ENCODE measurements around the gene TMEM131.
"Not testable (repeated sequence)": the region's sequence is repeated elsewhere in the genome, so short reads cannot be mapped to it uniquely, and the experiment has no call there.

The TMEM131 gene

GRCh38 chr2:97995734-97996624 lies at the start of gene TMEM131:
TSS of gene TMEM131 (minus strand) at chr2:97995948. CDS start at chr2:97995662, 286 bp downstream.
- DNase-seq: peak; percentile 100

GRCh38 chr2:98044730-98045129 lies 49.0 kb upstream of the TMEM131 start:
- DNase-seq: not testable (repeated sequence)

DNA sequence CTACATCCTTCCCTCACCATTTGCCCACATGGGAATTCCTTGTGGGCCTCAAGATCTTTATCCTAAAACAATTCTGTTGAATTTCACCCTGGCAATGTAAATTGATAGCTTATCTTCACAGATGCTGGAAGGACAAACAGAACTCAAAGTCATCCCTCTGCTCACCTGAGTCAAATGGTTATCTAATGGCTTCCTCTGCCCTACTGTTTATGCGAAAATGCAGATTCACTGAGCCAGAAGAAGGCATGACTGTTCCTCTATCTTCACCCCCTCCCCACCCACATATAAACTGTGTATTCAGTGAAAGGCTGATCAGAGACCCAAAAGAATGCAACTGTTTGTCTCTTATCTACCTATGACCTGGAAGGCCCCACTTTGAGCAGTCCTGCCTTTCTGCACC lies 47.4 kb upstream of the TMEM131 start:
- DNase-seq: no peak

- DNase-seq: no peak
These were observed 44.7 kb upstream of the TMEM131 start for GRCh38 chr2:98040331-98040939.

DNA sequence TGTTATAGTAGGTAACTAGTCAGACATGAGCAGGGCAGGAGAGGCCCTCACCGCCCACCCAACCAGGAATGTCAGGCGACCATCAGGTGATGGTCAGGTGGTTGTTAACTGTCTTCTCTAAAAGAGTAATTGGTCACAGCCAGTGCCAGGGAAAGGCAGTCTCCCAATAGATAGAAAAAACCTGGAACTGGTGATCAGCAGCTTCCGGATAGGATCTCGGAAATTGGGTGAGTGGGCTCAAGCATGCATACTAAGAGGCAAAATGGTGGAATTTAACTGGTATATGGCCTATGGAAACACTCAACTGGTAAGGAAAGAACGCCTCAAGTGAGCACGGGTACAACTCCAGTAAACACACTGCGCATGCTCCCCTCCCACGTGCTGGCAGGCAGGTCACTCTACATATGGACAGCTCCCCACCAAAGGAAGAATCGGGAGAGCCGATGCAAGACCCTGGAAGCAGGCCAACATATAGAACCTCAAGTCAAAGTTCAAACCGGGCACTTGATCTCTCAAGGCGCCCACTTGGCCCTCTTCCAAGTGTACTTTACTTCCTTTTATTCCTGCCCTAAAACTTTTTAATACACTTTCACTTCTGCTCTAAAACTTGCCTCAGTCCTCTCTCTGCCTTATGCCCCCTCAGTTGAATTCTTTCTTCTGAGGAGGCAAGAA lies 43.5 kb upstream of the TMEM131 start:
- DNase-seq: no peak

DNA sequence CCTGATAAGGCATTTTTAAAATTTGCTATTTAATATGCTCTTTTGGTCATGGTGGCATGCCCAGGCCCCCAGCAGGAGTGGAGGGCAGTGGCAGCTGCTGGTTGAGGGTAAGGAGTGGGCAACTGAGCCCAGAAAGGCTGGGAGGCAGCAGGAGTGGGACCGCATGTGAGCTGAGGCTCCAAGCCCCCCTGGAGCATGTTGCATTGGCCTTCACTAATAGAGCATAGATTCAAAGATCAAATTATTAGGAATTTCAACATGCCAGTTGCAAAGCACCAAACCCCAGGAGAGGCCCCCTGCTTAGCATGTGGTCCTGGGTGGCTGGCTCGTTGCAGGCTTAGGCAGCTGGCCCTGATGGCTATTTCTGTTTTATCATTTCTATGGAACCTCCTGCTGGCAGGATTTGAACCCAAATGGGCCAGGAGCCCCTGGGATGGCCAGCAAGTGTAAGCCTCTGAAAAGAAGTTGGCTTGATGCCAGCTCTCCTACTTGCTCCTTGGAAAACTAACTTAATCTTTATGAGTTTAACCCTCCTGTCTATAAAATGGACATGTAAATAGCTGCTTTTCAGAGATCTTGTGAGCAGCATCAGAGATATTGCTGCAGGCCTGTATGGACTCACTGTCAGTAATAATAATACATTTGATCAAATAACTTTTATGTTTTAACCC lies 42.1 kb upstream of the TMEM131 start:
- peak; percentile 45 for DNase-seq

- peak; percentile 58 for DNase-seq
These were observed 41.5 kb upstream of the TMEM131 start for GRCh38 chr2:98037206-98037605.

DNA sequence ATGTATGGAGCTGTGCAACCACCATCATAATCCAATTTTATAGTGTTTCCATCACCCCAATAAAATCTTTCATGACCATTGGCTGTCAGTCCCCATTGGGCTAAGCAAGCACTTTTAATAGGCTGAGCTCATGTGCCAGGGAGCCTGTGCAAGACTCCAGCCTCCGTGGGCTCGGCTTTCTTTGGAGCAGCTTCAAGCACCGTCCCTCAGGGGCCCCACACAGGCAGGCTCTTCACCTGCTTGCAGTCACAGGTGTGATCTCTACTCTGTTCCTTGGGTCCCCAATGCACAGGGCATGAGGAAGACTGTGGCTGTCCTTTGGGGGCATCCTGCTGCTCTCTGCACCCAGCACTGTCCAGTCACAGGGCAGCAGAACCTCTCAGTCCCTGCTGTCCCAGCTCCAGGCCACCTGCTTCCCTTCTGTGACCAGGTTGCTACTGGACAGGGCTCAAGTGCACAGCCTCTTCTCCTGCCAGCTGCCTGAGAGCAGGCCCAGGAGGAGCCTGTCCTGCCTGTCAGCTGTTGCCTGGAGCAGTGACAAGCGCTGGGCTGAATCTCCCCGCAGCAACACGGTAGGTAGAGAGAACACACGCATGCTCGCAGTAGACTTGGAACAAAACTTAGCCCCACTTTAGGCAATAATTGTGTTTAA lies 40.7 kb upstream of the TMEM131 start:
- peak; percentile 97 for DNase-seq

- no peak for DNase-seq
These were observed 39.0 kb upstream of the TMEM131 start for GRCh38 chr2:98034745-98035144.

GRCh38 chr2:98032086-98032485 lies 36.3 kb upstream of the TMEM131 start:
- no peak for DNase-seq

DNA sequence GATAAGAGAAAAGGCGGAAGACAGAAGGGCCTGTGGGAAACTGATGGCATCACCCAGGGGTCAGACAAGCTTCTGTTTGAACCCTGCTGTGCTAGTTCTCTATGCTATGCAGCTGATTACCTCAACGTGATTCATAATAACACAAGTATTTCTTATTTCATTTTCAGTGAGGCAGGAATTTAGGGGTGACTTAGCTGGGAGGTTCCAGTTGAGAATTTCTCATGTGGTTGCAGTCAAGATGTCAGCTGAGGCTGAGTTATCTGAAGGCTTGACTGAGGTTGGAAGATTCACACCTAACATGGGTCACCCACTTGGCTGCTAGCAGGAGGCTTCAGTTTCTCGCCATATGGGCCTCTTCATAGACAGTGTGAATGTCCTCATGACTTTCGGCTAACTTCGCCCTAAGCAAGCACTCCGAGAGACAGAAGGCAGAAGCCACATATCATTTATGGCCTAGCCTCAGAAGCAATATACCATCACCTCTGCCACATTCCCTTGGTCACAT lies 34.0 kb upstream of the TMEM131 start:
- no peak for DNase-seq

GRCh38 chr2:98028931-98029717 lies 33.4 kb upstream of the TMEM131 start:
- DNase-seq: no peak

GRCh38 chr2:98028101-98028561 lies 32.4 kb upstream of the TMEM131 start:
- no peak for DNase-seq

- no peak for DNase-seq
These were observed 31.8 kb upstream of the TMEM131 start for GRCh38 chr2:98027538-98027937.

DNA sequence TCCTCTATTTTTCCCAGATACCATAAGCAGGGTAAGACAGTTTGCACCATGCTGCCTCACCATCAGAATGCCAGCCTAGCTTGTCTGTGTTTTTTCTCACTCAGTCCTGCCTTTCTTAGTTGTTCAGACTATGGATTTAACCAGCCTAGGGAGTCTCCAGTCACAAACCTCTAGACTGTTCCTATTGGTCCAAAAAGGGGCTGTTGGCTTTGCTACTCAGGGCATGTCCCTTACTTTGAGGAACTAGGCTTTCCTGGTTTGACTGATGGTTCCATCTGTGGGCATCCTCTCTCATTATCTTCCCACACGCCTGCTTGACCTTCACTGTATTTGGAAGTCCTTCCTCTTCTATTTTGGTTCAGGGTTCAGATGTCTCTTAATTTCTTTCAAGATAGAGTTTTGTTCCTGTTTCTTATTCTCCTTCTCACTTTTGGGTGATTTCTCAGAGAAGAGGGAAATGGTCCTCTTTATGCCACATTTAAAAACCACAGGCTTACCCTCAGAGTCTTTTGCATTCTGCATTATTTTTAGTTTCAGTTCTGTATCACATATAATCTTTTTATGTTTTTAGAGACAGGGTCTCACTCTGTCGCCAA lies 31.3 kb upstream of the TMEM131 start:
- DNase-seq: no peak

DNA sequence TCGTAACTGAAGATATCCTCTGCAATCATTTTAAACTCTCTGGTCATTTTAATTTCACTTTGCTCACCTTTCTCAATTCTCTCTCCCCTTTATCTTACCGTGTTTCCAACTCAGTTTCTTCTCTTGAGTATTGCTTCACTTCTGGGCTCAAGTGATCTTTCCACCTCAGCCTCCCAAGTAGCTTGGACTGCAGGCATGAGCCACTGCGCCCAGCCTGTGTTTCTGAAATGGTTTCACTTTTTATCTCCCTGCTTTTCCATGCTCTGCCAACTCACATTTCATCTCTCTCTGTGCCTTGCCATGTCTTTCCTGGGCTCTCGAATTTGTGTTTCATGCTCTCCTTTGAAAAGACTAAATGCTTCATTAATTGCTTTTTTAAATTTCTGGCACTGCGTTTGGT lies 30.5 kb upstream of the TMEM131 start:
- no peak for DNase-seq

GRCh38 chr2:98025481-98026037 lies 29.8 kb upstream of the TMEM131 start:
- DNase-seq: no peak

DNA sequence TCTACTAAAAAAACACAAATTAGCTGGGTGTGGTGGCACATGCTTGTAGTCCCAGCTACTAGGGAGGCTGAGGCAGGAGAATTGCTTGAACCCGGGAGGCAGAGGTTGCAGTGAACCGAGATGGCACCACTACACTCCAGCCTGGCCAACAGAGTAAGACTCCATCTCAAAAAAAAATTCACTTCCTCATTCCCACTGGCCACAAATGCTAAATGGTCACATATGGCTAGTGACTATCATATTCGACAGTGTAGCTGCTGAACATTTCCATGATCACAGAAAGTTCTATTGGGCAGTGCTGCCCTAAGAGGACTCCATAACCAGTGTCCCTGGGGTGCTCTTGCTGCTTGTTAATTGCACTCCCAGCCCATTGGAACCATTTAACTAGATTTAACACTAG lies 26.3 kb upstream of the TMEM131 start:
- not testable (repeated sequence) for DNase-seq

DNA sequence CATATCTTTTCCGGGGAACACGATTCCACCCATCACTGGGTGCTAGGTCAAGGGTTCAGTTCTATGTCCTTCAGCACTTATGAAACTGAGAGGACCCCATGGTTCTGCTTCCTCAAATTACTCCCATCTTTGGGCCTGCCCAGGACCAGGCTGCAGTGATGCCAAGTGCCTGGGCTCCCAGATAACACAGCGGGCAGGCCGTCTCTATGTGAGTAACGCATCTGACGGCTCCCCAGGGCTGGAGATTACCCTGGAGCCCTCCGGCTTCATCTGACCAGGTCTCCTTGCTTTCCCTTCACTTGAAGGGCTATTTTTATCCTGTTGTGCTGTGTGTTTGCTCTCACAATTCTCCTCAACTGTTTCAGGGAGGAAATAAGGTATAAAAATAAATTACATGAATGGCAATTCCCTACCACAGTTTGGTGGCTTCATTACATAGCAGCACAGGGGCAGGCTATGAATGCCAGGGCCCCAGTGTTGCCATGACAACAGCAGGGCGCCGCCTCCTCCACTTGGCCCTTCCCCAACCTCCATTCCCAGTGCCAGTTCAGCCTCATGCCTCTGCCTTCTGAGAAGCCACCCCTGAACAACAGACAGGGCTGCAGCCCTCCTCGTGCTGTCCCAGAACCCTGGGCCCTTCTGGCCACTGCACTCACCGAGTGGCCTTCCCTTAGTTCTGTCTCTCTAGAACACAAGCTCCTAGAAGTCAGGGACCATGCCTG lies 25.4 kb upstream of the TMEM131 start:
- peak; percentile 57 for DNase-seq

DNA sequence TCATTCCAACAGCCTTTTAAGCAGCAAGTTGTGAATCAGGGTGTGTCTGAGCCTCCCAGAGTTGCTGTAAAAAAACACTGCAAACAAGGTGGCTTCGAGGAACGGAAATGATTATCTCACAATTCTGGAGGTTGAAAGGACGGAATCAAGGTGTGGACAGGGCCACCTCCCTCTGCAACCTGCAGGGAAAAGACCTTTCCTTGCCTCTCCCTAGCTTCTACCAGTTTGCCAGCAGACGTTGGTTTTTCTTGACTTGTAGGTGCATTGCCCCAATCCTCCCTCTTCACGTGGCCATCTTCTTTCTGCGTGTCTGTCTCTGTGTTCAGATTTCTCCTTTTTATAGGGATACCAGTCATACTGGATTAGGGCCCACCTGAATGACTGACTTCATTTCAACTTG lies 24.8 kb upstream of the TMEM131 start:
- DNase-seq: no peak

Measured in DMS53 (cell line).